Chondrocyte (in vitro differentiated cells): Measurements from ENCODE around the gene MYL4. TPM values are rescaled to one million over a fixed set of nuclear protein-coding genes. Genes with fewer than 3 reads are reported as not detected.
A peak's percentile ranks its signal among the peaks of the same experiment; 100 is the strongest.
"Not testable (repeated sequence)": the region's sequence is repeated elsewhere in the genome, so short reads cannot be mapped to it uniquely, and the experiment has no call there.

Experiments
- DNase-seq: peaks from one replicate; pipeline ENCODE4 v3.0.0; 2021; ENCODE audit warnings: mixed read lengths, low spot score
- H3K27ac Mint-ChIP-seq: one replicate; pipeline ENCODE4 v1.8.0; 2021; ENCODE audit warnings: mild to moderate bottlenecking, moderate library complexity, mixed read lengths; ENCODE audit not compliant: unreplicated experiment
- H3K27me3 Mint-ChIP-seq: 2 replicates; pipeline ENCODE4 v1.8.0; 2021; ENCODE audit warnings: low read depth, mixed read lengths
- H3K36me3 Mint-ChIP-seq: 2 replicates; pipeline ENCODE4 v1.8.0; 2021; ENCODE audit warnings: low read depth, mixed read lengths
- H3K4me1 Mint-ChIP-seq: 2 replicates; pipeline ENCODE4 v1.8.0; 2021; ENCODE audit warnings: low read depth, mild to moderate bottlenecking, mixed read lengths
- H3K4me3 Mint-ChIP-seq: one replicate; pipeline ENCODE4 v1.8.0; 2021; ENCODE audit warnings: mild to moderate bottlenecking, moderate library complexity, mixed read lengths; ENCODE audit not compliant: unreplicated experiment
- H3K9me3 Mint-ChIP-seq: 2 replicates; pipeline ENCODE4 v1.8.0; 2021; ENCODE audit warnings: low read depth, mixed read lengths
- CTCF ChIP-seq: fragments of 200-600 bp; sonication (generic); IDR thresholded peaks from 2 replicates; pipeline ENCODE4 v1.5.0; 2021; ENCODE audit warnings: antibody characterized with exemption, mild to moderate bottlenecking, moderate library complexity
- total RNA-seq: library from RNA; stranded (reverse); gene quantifications from 3 replicates; pipeline ENCODE4 v1.2.1, GENCODE V29; 2021

MYL4 gene
- total RNA-seq, 1 donor from 2014 or later, result 1.9 TPM

DNA sequence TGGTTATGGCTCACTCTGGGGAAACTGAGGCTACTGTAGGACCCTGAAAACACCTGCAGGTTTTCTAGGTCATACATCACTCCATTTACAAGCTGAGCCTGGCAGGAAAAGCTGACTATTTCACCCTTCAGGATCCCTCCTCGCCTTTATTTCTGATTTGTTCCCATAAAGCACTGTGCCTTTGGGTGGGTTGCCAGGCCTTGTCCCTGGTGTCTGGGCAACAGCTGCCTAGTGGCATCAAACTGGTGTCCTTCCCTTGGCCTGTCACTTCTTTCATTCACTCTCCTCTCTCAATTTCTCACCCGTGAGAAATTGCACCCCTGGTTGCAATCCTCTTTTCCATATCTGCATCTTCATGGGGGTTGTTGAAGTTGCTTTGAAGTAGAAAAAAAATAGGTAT is 1.6 kb downstream of the MYL4 start:
- Mint-ChIP-seq H3K4me3 (no peak overlapping the region), H3K36me3 (no peaks in the 10 kb centered on the region), H3K9me3 (no peaks in the 10 kb centered on the region), H3K27ac (peak overlapping the region; percentile 41), H3K4me1 (peaks cover 40% of the 10 kb centered on the region), H3K27me3 (no peaks in the 10 kb centered on the region)
- no peak for DNase-seq
- no peak for TF ChIP-seq CTCF

- no peak overlapping the region for H3K27ac Mint-ChIP-seq
Observed at GRCh38 chr17:47212458-47212857, 3.3 kb downstream of the MYL4 start.

DNA sequence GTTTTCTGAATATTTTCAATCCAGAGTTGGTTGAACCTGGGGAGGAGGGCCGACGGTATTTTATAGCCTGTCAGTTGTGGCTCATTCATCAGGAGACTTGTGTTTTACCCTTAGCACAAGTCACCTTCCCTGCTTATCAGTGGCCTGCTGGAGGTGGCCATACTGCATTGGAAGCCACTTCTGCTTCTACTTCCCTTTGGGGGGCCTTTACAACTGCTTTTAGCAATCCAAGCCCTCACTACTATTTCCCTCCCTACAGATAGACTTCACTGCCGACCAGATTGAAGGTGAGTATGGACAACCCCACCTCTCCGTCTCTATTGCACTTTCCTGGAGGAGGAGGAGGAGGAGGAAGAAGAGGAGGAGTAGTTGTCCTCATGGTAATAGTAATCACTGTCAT is 4.4 kb downstream of the MYL4 start:
- Mint-ChIP-seq H3K27ac (no peak overlapping the region), H3K4me1 (peaks cover 25% of the 10 kb centered on the region), H3K4me3 (no peak overlapping the region), H3K9me3 (no peaks in the 10 kb centered on the region), H3K27me3 (no peaks in the 10 kb centered on the region), H3K36me3 (no peaks in the 10 kb centered on the region)
- no peak for TF ChIP-seq CTCF
- DNase-seq, result no peak

More at GRCh38 chr17:47212458-47212857, 3.3 kb downstream of the MYL4 start:
- Mint-ChIP-seq H3K4me1 (peaks cover 26% of the 10 kb centered on the region), H3K27me3 (no peaks in the 10 kb centered on the region), H3K36me3 (no peaks in the 10 kb centered on the region), H3K9me3 (no peaks in the 10 kb centered on the region), H3K4me3 (no peak overlapping the region)
- DNase-seq, result no peak
- no peak for TF ChIP-seq CTCF

DNA sequence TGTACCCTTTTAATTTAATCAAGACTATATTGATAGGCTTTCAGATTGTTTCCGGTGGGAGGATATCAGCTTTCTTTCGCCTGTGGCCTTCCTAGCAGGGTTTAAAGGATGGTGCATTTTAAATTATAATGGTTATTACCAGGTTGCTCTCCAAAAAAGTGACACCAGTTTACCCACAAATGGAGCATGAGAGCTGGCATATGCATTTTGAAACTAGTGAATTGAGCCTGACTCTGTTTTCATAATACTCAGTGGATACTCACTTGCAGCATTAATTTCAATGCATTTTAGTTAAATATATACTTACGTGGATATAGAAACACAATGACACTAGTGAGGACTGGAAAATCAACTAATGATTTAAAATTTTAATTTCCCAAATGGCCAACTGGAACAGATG is 5.8 kb downstream of the MYL4 start:
- Mint-ChIP-seq H3K9me3 (no peaks in the 10 kb centered on the region), H3K4me3 (no peak overlapping the region), H3K36me3 (no peaks in the 10 kb centered on the region), H3K27me3 (no peaks in the 10 kb centered on the region), H3K27ac (no peak overlapping the region), H3K4me1 (peaks cover 12% of the 10 kb centered on the region)
- TF ChIP-seq CTCF, result no peak
- no peak for DNase-seq

- not testable (repeated sequence) for H3K4me3 Mint-ChIP-seq, H3K27ac Mint-ChIP-seq, DNase-seq, H3K4me1 Mint-ChIP-seq, H3K36me3 Mint-ChIP-seq, H3K27me3 Mint-ChIP-seq, H3K9me3 Mint-ChIP-seq
Observed at GRCh38 chr17:47216821-47217220, 7.7 kb downstream of the MYL4 start.

DNA sequence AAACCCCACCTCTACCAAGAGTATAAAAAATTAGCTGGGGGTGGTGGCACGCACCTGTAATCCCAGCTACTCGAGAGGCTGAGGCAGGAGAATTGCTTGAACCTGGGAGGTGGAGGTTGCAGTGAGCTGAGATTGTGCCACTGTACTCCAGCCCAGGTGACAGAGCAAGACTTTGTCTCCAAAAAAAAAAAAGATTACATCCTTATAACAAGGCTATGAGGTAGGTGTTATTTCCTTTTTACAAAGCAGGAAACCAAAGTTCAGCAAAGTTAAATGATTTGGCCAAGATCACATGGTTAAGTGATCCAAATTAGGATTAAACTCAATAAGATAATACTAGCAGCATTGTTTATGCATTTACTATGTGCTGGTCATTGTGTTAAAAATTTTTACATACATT is 8.1 kb downstream of the MYL4 start:
- DNase-seq, H3K36me3 Mint-ChIP-seq, H3K4me1 Mint-ChIP-seq, H3K4me3 Mint-ChIP-seq, H3K9me3 Mint-ChIP-seq, H3K27me3 Mint-ChIP-seq, H3K27ac Mint-ChIP-seq: not testable (repeated sequence)
